ENCODE data around the gene HIRIP3.

HIRIP3 gene

DNA sequence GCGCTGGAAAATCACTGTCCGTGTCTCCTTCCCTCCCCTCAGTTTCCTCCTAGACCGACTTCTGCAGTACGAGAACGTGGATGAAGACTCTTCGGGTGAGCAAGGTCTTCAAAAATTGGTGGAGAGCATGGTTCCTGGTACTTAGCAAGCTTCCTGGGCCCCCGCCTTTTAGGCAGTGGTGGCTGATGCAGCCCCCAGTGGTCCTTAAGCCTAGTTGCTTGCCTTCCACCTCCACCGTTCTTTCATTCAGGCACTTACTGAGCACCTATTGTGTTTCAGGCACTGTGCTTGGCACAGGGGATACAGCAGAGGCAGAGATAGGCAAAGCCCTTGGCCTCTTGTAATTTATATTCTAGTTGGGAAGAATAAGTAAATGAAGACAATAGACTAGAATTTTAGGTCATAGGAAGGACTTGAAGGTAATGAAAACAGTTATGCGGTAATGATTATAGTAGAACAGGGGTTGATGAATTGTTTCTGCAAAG lies 1.4 kb upstream of the HIRIP3 start:
- DNase-seq, result no peak

DNA sequence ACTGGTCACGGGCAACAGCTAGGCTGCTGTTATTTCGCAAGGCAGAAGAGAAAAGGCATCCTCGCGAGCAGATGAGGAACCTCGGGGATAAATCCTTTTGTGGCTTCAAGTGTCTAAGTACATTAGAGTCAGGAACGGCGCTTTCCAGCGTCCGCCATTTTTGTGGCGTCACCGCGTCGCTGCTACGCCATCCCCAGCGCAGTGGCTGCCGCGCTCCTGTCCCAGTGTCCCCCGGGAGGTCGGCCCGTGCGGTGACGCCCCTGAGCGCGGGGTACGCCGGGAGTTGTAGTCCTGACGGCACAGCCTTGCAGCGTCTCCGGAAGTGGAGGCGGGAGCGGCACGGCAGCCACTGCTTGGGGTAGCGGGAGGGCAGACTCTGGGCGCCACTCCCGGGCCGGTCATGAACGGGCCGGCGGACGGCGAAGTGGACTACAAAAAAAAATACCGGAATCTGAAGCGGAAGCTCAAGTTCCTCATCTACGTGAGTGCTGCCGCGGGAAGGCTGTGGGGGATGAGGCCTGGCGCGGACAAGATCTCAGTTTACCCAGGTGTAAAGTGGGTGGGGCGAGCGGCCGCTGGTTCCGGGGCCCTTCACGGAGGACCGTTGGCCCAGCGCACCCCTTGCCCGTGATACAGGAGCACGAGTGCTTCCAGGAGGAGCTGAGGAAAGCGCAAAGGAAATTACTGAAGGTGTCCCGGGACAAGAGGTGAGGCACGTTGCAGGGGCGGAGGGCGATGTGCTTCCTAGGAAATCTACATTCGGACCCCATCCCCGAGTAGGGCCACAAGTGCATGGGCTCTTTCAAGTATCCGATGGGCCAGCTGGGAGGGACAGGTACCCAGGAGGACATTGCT lies 721 bp upstream of the HIRIP3 start, which contains the start of gene INO80E:
TSS of gene INO80E (plus strand) at position 331 of the 855 bp plus-strand sequence. CDS start at position 401, 70 bp downstream.
- peak; percentile 100 for DNase-seq

DNA sequence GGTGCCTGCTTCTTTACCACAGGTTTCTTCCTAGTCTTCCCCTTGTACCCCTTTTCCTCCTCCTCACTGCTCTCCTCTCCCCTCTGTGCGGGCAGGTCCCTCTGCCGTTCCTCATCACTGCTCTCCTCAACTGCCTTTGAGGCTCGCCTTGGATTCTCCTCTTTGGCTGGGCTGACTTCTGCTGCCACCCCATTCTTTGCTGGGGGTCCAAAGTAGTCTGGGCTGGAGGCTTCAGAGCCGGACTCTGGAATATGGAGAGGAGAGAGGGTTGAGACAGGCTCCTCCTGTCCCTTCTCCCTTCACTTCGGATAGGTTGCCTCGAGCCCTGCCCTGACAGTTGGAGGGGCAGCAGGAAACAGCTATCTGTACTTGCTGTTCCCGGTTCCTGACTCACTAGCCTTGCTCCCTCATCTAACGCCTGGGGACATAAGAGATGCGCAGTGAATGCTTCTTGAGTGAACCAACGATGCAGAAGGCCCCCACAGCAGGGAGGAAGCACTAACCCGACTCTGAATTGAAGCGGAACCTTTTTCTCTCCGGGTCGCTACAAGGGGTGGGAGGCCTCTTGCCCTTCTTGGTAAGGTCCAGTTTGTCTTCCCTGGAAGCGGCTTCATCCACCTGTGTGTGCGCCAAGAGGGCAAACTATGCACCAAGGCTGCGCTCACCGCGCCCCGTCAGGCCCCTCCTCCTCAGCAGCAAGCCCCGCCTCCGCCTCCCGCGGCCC lies 655 bp downstream of the HIRIP3 start:
- DNase-seq, result peak; percentile 77

DNA sequence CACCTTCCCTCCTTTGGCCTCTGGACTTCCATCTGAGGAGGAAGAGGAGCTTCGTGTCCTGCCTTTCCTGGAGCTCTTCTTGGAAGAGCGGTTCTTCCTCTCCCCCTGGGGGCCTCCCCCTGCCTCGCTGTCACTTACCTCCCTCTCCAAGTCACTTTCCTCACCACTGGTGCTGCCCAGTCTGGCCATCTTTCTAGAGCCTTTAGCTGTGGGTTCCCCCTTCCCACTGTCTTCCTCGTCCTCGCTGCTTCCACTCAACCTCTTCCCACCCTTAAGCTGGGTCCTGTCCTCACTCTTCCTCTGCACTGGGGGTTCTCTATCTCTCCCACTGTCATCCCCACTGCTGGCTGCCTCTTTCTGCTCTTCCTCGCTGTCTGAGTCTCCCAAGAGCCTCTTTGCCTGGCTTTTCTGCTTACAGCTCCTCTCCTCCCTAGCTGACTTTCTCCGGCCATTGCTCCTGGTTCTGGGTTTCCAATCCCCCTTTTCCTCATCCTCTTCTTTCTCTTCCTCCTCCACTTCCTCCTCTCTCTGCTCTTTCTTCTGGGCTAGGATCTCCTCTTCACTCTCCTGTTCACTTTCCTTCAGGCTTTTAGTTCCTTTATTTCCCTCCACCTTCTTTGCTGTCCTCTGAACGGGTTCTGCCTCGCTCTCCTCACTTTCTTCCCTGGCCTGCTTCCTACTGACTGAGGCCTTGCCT lies 1.4 kb downstream of the HIRIP3 start:
- no peak for DNase-seq

DNA sequence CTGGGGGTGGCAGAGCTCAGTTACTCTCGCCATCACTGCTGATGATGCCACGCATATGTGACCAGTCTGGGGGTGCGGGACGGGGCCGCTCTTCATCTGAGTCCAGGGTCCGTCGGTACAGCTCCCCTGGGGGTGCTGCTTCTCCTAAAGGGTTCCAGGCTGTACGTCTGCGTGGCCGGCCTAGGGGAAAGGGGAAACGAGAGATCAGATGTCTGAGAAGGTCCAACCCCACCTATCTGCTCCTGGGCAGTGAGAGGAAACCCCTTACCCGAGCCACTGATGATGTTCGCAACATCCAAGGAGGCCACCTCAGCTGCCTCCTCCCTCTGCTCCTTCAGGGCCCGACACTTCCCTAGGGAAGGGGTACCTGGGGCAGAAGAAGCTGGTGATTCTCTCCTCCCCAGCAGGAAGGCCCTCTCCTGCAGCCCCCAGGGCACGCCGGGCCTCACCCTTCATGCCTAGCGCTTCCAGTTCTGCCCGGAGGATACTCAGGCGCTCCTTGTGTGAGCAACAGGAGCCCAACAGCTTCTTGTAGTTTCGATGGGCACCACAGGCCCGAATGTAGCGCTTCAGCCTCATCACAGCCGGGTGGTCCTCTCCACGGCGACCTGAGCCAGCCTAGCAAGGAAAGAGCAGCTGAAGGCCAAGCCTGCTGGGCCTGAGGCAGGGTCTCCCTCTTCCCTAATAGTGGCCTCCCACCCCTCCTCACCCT lies 2.1 kb downstream of the HIRIP3 start:
- no peak for DNase-seq

DNA sequence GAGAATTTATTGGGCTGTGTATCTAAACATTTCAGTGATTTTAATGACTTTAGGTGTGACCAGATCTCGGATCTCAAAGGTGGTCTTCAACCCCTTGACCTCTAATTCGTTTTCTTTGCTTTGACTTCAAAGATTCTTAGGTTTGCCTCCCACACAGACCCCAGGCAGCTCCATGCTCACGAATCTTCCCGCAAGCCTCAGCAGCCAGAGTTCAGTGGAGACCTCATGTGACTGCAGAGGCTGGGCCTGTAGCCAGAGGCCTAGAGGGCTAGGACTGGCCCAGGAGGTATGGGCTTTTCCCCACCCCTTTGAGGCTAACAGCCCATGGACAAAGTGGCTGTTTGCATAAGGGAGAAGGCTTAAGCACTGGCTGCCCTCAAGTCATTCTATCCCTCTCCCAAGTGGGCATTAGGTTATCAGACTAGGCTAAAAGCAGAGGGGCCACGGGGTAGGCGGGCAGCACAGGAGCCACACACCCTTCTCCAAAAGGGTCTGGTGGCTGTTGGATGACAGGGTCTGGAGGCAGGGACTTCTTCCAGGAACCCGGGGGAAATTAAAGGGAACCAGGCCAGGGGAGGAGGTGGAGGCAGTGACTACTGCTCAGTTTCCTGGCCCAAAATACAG lies 3.0 kb downstream of the HIRIP3 start:
- DNase-seq, result no peak

DNA sequence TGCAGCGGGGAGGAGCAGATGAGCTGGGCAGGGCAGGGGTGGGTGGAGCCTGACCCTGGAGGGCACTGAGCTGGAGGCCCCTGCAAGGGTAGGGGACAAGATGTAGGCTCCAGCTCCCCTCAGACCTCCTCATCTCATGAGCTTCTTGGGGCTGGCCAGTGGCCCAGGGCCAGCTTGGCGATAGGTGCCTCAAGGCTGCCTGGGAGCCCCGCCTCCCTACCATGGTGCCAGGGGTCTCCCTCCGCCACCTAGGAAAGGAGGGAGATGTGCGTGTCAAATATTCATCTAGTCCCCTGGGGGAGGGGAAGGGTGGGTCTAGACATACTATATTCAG lies 3.9 kb downstream of the HIRIP3 start:
- no peak for DNase-seq

DNA sequence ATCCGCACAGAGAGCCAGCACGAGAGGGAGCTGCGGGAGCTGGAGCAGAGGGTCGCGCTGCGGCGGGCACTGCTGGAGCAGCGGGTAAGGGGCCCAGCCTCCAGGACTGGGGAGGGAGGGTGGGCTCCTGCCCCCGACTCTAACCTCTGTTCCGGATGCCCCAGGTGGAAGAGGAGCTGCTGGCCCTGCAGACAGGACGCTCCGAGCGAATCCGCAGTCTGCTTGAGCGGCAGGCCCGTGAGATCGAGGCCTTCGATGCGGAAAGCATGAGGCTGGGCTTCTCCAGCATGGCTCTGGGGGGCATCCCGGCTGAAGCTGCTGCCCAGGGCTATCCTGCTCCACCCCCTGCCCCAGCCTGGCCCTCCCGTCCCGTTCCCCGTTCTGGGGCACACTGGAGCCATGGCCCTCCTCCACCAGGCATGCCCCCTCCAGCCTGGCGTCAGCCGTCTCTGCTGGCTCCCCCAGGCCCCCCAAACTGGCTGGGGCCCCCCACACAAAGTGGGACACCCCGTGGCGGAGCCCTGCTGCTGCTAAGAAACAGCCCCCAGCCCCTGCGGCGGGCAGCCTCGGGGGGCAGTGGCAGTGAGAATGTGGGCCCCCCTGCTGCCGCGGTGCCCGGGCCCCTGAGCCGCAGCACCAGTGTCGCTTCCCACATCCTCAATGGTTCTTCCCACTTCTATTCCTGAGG lies 4.4 kb downstream of the HIRIP3 start:
- DNase-seq, result no peak

DNA sequence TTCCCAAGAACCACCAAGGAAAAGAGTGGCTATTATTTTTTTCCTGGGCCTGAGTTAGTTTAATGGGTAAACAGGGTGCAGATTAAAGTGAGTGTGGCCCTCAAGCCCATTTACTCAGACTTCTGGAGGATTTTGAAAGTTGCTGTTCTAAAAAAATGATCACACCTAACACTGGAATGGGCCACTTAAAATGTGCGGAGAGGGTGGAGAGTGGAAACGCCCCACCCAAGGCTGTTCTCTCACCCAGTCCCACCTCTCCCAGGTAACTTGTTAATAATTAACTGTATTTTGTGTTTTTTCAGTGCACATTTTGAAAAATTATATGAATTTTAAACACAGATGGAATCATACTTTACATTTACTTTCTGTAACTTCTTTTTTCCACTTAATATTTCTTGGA lies 5.4 kb downstream of the HIRIP3 start:
- no peak for DNase-seq

DNA sequence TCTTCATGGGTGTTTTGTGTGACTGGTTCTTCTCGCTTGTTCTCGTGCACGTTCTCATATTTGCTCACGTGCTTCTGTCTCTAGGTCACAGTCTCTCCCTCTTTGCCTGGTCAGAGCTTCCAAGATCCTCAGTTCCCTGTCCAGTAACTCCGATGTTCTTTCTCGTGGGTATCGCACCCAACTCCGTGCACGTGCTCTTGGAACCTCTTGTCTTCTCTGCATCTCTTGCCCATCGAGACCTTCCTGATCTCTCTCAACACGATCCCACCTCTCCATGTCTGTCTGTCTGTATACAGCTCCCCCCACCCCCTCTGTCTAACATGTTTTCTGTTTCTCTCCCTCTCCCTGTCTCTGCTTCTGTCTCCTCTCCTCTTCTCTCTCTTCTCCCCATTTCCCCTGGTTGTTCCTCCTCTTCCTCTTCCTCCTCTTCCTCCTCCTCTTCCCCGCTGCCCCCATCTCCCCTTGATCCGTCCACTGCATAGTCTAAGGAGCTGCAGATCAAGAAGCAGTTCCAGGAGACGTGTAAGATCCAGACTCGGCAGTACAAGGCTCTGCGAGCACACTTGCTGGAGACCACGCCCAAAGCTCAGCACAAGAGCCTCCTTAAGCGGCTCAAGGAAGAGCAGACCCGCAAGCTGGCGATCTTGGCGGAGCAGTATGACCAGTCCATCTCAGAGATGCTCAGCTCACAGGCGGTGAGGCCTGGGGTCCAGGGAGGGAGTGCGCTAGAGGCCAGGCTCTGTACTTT lies 6.1 kb downstream of the HIRIP3 start:
- DNase-seq, result no peak

DNA sequence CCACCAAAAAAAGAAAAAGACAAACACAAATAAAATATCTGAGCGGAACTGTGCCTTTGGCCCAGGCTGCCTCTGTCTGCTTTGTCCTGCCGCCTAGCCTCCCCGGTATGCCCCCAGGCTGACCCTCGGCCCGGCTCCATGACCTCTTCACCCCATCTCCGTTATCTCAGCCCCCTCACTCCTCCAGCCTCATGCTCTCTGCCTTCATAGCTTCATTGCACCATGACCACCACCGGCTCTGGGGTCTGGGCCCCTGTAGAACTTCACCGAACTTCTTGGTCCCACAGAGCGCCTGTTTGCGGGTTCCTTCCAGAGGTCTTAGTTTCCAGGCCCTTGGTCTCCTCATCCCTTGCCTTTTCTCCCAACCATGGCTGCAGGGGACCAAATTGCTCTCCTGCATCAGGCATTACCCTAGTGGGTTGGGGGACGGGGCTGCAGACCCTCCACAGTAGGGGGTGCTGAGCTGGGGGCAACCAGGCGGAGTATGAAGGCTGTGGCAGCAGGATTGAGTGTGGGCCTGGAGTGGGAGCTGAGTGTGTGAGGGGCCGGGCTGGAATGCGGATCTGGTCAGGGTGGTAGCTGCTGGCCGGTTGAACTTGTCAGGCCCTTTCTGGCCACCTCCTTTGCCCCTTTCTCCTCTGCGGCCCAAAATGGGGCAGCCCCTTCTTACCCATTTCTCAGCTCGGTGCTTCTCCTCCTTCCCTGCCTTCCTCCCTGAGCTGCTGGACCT lies 6.9 kb downstream of the HIRIP3 start:
- DNase-seq, result no peak

DNA sequence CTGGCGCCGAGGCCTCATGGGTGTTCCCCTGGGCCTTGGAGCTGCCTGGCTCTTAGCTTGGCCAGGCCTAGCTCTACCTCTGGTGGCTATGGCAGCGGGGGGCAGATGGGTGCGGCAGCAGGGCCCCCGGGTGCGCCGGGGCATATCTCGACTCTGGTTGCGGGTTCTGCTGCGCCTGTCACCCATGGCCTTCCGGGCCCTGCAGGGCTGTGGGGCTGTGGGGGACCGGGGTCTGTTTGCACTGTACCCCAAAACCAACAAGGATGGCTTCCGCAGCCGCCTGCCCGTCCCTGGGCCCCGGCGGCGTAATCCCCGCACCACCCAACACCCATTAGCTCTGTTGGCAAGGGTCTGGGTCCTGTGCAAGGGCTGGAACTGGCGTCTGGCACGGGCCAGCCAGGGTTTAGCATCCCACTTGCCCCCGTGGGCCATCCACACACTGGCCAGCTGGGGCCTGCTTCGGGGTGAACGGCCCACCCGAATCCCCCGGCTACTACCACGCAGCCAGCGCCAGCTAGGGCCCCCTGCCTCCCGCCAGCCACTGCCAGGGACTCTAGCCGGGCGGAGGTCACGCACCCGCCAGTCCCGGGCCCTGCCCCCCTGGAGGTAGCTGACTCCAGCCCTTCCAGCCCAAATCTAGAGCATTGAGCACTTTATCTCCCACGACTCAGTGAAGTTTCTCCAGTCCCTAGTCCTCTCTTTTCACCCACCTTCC lies 7.9 kb downstream of the HIRIP3 start:
- no peak for DNase-seq

DNA sequence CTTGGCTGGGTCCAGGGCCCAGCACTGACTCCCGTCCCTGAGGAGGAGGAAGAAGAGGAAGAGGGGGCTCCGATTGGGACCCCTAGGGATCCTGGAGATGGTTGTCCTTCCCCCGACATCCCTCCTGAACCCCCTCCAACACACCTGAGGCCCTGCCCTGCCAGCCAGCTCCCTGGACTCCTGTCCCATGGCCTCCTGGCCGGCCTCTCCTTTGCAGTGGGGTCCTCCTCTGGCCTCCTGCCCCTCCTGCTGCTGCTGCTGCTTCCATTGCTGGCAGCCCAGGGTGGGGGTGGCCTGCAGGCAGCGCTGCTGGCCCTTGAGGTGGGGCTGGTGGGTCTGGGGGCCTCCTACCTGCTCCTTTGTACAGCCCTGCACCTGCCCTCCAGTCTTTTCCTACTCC lies 8.5 kb downstream of the HIRIP3 start:
- no peak for DNase-seq

DNA sequence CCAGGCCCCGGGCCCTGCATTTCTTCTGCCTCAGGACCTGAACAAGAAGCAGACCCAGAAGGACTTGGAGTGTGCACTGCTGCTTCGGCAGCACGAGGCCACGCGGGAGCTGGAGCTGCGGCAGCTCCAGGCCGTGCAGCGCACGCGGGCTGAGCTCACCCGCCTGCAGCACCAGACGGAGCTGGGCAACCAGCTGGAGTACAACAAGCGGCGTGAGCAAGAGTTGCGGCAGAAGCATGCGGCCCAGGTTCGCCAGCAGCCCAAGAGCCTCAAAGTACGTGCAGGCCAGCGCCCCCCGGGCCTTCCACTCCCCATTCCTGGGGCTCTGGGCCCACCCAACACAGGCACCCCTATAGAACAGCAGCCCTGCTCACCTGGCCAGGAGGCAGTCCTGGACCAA lies 9.2 kb downstream of the HIRIP3 start:
- no peak for DNase-seq

DNA sequence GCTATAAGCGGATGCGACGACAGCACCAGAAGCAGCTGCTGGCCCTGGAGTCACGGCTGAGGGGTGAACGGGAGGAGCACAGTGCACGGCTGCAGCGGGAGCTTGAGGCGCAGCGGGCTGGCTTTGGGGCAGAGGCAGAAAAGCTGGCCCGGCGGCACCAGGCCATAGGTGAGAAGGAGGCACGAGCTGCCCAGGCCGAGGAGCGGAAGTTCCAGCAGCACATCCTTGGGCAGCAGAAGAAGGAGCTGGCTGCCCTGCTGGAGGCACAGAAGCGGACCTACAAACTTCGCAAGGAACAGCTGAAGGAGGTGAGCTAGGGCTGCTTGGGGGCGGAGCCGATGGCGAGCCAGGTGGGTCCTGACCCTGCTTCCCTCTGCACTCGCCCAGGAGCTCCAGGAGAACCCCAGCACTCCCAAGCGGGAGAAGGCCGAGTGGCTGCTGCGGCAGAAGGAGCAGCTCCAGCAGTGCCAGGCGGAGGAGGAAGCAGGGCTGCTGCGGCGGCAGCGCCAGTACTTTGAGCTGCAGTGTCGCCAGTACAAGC lies 10.1 kb downstream of the HIRIP3 start:
- DNase-seq, result no peak

DNA sequence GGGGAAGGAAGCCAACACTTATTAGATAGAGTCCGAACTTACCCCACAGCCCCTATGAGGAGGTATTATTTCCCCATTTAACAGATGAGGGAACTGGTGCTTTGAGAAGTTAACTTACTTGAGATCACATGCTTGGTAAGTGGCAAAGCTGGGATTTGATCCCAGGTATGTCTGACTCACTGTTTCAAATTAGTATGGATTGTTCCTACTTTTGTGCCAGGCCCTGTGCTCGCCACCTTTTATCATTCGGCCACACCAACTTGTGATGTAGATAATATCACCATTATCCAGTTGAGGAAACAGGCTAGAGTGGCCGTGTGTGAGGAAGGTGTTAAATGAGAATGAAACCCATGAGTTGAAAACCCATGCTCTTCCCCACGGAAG lies 10.7 kb downstream of the HIRIP3 start:
- no peak for DNase-seq

DNA sequence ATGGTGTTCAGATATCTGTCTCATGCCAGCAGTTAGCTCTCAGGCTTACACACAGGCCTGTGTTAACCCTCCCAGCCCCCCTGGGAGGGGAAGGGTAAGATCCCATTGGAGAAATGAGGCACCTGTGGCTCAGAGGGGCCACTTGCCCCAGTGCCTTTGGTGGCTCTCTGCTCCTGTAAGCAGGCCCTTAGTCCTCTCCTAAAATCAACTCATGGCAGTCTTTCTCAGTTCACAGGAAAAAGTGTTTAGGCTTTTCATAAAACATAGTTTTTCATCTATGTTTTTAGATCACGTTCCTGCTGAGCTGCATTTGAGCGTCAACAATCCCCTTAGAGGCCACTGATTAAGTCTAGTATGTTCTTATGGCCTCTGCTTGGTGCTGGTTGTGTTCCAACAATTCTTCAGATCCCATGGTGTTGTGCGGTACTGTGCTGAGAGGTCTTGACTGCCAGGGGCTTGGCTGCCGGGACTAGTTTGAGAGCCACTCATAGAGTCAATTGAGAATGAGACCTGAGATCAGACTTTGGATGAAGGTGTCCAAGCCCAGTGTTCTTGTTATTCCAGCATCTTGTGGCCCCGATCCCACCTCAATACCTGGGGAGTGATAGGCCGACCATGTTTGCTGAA lies 11.2 kb downstream of the HIRIP3 start:
- no peak for DNase-seq

DNA sequence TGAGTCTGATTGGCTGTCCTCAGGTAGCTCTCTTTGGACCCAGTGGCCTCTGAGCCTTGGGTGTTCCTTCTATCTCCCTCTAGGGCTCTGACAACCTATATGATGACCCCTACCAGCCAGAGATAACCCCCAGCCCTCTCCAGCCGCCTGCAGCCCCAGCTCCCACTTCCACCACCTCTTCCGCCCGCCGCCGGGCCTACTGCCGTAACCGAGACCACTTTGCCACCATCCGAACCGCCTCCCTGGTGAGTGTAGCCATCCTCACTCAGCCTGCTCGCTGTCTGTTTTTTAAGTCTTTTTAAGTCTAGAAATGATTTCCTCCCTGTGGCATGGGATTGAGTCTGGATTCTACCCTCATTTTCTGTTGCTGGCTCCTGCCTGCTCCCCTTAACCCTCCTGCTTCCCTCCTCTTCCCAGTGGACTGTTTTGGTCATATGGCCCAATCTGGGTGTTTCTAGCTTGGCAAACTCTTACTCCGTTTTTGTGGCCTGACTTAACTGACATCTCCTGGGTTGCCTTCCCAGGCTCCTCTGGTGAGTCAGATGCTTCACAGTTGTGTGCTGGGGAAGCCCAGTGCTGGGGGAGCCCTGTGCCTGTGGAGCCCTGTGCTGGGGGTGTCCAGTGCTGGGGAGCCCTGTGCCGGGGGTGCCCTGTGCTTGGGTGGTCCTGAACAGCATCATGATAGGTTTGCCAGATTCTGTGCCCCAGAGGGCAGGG lies 11.8 kb downstream of the HIRIP3 start:
- DNase-seq, result no peak
